DMS114 treated with DMSO at 0.1 percent for 48 hours (cell line): Measurements from ENCODE around the gene COX10.

ENCODE experiments used
- DNase-seq: peaks from one replicate; lab custom pipeline; 2025; ENCODE audit not compliant: unreplicated experiment; lab: John Stamatoyannopoulos, UW

The COX10 gene

GRCh38 chr17:14068542-14069250, 608 bp upstream of the COX10 start:
- DNase-seq: no peak

- DNase-seq: no peak
Observed at GRCh38 chr17:14070344-14070984, 1.2 kb downstream of the COX10 start.

- no peak for DNase-seq
Observed at GRCh38 chr17:14072881-14073280, 3.6 kb downstream of the COX10 start.

GRCh38 chr17:14078027-14078426, 8.7 kb downstream of the COX10 start:
- DNase-seq: no peak

- no peak for DNase-seq
Observed at GRCh38 chr17:14080847-14081251, 11.5 kb downstream of the COX10 start.

GRCh38 chr17:14082848-14083247, 13.5 kb downstream of the COX10 start:
- no peak for DNase-seq

GRCh38 chr17:14084955-14085354, 15.7 kb downstream of the COX10 start:
- DNase-seq: no peak

- DNase-seq: no peak
Observed at GRCh38 chr17:14086189-14086588, 16.9 kb downstream of the COX10 start.

GRCh38 chr17:14089179-14089578, 19.9 kb downstream of the COX10 start:
- no peak for DNase-seq

GRCh38 chr17:14091367-14091766, 22.1 kb downstream of the COX10 start:
- no peak for DNase-seq

GRCh38 chr17:14092808-14093207, 23.5 kb downstream of the COX10 start:
- no peak for DNase-seq

- no peak for DNase-seq
Observed at GRCh38 chr17:14094676-14095601, 25.6 kb downstream of the COX10 start.

- DNase-seq: no peak
Observed at GRCh38 chr17:14095631-14096030, 26.3 kb downstream of the COX10 start.

GRCh38 chr17:14098246-14098645, 28.9 kb downstream of the COX10 start:
- no peak for DNase-seq

GRCh38 chr17:14101976-14102375, 32.7 kb downstream of the COX10 start:
- DNase-seq: no peak

GRCh38 chr17:14103836-14104235, 34.5 kb downstream of the COX10 start:
- no peak for DNase-seq

- DNase-seq: no peak
Observed at GRCh38 chr17:14104734-14105133, 35.4 kb downstream of the COX10 start.

- no peak for DNase-seq
Observed at GRCh38 chr17:14107889-14108288, 38.6 kb downstream of the COX10 start.

- no peak for DNase-seq
Observed at GRCh38 chr17:14112407-14112806, 43.1 kb downstream of the COX10 start.

- no peak for DNase-seq
Observed at GRCh38 chr17:14113137-14113536, 43.8 kb downstream of the COX10 start.

GRCh38 chr17:14116263-14117024, 47.1 kb downstream of the COX10 start:
- DNase-seq: no peak
